HG02938 (cell line): Measurements from ENCODE around the gene IGSF10.

Experiments
- ATAC-seq: cut with Tn5 transposase; IDR thresholded peaks from one replicate; pipeline ENCODE4 v1.9.1; 2021; ENCODE audit warnings: mild to moderate bottlenecking, moderate library complexity; ENCODE audit not compliant: unreplicated experiment

IGSF10 gene

GRCh38 chr3:151467069-151467468 is 6.2 kb upstream of the IGSF10 start:
- ATAC-seq: no peak

GRCh38 chr3:151462991-151463390 is 2.1 kb upstream of the IGSF10 start:
- no peak for ATAC-seq

DNA sequence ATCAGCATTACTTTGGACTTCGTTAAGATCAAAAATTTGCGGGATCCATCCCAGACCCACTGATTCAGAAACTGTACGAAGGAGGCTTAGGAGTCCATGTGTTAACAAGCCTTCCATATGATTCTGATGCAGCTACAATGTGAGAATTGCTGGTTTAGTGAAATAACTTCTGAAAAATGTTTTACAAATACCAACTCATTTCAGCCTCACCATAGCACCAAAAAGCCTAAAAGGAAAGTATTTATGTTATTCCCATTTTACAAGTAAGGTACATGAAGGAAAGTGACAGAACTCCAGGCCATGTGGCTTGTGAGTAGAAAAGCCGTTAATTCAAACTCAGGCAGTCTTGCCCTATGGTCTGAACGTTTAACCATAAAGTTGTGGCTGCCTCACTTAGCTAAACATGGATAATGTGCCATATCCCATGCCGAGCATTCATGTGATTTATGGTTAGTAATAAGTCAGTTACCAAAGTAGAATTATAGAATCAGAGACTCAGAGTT is 1.5 kb upstream of the IGSF10 start:
- ATAC-seq: no peak

DNA sequence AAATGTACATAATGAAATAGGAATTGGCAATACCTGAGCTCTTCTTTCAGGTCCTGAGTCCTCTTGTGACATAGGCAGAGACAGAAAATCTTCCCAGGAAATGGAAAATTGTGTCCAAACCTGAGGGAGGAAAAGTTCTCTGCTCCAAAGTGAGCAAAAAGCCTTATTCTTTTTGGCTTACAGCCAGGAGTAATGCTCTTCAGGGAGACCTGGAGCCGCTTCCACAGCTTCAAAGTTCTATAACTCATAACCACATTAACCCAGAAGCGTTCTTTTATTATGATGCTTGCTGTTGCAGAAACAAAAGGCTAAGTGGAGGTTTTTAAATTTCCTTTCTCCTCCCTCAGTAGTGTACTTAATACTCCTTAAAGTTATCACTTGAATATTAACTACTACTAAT is 633 bp downstream of the IGSF10 start:
- ATAC-seq: no peak

GRCh38 chr3:151459358-151459757 is 1.5 kb downstream of the IGSF10 start:
- ATAC-seq: no peak

DNA sequence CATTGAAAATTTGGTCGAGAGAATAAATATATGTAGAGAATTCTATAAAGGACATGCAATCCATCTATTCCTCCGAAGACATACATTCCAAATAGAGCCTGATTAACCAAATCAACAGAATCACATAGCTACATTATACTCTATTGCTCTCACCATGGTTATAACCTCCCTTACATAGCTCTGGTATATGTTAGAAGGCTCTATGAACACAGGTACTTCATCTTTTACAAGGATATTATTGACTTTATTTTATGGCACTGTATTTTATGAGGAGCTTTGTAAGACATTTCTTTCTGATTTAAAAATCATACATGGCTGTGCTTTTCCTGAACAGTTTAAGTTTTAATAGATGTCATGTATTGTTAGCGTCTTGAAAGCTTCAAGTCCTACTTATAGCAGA is 4.8 kb downstream of the IGSF10 start:
- ATAC-seq: no peak

DNA sequence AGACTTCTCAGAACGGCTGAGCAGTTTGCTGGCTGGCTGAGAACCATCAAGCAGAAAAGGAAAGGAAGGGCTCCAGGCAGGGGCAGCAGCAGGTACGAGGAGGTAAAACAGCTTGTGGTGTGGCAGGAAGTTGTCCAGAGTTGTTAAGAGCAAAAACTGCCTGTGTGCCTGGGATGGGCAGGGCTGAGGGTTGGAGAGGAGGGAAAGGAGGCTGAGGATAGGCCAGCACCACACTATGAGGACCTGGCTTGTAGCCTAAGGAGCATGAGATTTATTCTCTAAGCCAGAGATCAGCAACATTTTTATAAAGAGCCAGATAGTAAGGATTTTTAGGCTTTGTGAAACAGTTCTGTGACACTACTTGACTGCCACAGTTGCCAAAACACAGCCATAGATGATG is 8.0 kb downstream of the IGSF10 start:
- ATAC-seq: no peak

GRCh38 chr3:151452368-151452767 is 8.5 kb downstream of the IGSF10 start:
- no peak for ATAC-seq

- no peak for ATAC-seq
These were observed 14.9 kb downstream of the IGSF10 start for GRCh38 chr3:151446002-151446340.

DNA sequence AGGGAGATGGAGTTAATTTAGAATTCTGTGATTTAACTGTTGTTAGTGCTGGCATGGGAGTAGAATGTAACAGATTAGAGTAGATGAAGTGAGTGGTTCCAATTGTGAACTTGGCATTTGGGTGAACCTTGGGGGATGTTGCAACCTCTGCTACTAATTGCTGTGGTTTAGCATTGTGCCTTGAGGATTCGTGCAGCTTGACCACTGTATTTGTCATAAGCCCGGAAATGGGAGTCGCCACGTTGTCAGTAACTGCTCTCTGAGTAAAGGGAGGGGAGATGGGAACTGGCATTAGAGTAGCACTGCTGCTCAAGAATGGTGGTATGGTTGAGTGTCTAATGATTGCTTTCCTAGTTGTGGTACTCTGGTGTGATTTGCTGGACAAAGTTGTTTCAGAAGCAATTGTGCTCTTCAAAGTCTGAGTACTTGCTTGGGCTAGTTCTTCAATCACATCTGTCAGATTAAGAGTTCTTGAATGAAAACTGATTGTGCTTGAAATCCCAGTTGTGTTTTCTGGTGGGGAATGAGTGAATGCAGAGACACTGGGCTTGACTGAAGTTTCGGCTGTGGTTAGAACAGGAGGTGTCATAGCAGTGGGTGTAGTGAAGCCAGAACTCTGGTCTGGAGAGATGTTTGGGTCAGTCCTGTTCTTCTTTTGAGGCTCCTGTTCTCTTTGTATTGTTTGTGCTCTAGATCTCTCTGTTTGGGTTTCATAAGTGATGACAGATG is 15.4 kb downstream of the IGSF10 start:
- no peak for ATAC-seq

DNA sequence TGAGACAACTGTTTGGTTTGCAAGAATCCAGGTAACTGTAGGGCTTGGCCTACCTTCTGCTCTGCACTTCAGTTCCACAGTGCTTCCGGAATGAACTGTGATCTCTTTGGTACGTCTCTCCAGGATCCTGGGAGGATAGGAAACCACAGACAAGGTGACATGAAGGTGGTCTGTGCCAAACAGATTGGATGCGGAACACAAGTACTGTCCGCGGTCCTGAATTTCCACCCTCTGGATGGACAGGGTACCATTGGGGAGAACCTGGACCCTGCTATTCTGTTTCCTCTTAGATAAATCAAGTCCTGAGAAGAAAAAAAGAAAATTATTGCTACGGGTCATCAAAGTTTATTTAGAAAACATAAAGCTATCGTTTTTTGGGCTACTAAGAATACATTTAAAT is 17.3 kb downstream of the IGSF10 start:
- no peak for ATAC-seq

GRCh38 chr3:151440940-151441339 is 19.9 kb downstream of the IGSF10 start:
- no peak for ATAC-seq

DNA sequence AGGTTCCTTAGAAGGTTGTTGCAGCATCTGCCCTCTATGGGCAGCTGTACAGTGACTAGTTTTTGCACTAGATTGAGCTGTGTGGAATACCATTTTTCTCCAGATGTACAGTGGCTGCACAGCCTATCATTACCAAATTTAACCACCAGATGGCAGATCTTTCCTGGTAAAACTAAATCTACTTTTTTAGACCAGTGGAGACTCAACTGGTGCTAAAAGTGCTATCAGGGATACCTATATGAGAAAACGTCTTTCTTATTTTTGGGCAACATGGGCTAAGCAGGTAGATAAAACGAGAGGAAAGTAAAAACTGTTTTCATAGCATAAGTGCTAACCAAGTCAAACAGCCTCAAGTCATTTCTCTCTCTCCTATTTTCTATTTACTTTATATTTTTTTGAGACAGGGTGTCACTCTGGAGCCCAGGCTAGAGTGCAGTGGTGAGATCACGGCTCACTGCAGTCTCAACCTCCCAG is 21.2 kb downstream of the IGSF10 start:
- ATAC-seq: peak; percentile 83

DNA sequence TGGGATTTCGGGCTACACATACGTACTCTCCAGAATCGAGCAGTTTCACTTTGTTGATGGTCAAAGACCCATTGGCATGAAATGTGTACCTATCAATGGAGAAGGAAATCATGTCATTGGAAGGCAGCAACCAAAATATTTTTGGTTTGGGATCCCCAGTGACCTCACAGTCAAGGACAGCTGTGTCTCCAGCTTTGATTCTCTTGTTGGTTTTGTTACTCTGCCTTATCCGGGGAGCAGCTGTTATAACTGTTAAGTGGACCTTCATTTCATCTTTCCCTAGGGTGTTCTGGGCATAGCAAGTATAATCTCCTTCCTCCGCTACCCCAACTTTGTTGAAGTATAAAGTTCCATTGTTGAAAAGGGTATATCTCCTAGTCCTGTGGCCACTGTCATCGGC is 23.0 kb downstream of the IGSF10 start:
- no peak for ATAC-seq

- no peak for ATAC-seq
These were observed 24.0 kb downstream of the IGSF10 start for GRCh38 chr3:151436675-151437446.

GRCh38 chr3:151434151-151434890 is 26.5 kb downstream of the IGSF10 start:
- no peak for ATAC-seq

GRCh38 chr3:151432616-151433372 is 28.1 kb downstream of the IGSF10 start:
- no peak for ATAC-seq

DNA sequence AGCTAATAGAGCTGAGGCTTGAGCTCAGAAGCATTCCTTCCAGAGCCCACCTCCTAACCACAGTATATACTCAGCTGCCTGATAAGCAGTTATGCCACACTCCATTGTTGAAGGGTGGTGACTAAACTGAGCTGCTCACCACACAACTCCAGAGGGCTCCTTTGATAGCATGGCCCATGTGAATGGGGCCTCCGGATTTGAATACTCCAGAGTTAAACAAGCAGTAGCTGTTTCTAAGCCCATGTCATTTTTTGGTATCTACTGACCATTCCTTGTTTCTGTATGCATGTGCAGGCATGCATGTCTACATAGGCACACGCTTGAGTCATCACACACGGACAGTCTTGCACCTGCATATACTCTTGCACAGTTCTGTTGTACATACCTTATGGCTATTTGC is 28.9 kb downstream of the IGSF10 start:
- ATAC-seq: no peak

DNA sequence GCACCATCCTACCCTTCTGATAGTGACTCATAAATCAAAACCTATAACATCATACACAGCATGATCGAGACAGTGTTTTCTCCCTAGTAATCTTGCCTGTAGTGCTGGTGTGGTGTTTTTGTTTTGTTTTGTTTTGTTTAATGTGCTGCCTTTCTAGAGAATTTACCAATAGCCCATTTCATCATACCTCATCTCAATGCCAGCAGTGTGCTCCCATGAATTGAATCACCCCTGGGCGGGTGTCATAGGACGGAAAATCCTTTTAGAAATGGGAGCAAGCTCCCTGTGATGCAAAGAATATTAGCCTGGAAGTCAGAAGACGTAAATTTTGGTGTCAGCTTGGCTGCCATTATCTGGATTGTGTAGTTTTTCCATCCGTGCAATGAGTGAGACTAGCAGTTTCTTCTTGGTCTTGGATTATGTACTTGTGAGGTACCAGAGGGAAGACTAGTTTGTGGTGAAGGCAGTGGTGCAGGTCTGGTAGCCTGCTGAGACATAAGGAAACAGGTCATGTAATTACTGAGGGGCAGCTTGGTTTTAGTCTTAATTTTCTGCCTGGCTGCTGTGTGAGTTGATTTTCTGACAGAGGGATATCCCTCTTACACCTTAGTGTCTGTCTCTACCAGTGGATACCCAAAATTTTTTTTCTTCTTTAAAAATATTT is 29.9 kb downstream of the IGSF10 start:
- no peak for ATAC-seq

GRCh38 chr3:151428386-151428785 is 32.5 kb downstream of the IGSF10 start:
- no peak for ATAC-seq
